HCEC 1CT (cell line): Measurements from ENCODE around the gene LRRC31.

Experiments
- DNase-seq: peaks from one replicate; pipeline ENCODE4 v3.0.0-alpha.2; 2017

The LRRC31 gene

GRCh38 chr3:169869484-169870220 lies at the start of gene LRRC31:
Gene LRRC31 (minus strand): TSS chr3:169869935. CDS start chr3:169869807, 128 bp downstream.
- no peak for DNase-seq

GRCh38 chr3:169914321-169914720 lies 44.6 kb upstream of the LRRC31 start:
- peak; percentile 36 for DNase-seq

- no peak for DNase-seq
Measured at GRCh38 chr3:169913323-169913722, 43.6 kb upstream of the LRRC31 start.

GRCh38 chr3:169911272-169911671 lies 41.5 kb upstream of the LRRC31 start, which contains the start of gene SAMD7:
Gene SAMD7 (plus strand): TSS chr3:169911572. CDS start chr3:169919499, 7,927 bp downstream.
- no peak for DNase-seq

GRCh38 chr3:169907944-169908343 lies 38.2 kb upstream of the LRRC31 start:
- no peak for DNase-seq

- no peak for DNase-seq
Measured at GRCh38 chr3:169907476-169907875, 37.7 kb upstream of the LRRC31 start.

GRCh38 chr3:169905404-169905803 lies 35.7 kb upstream of the LRRC31 start:
- DNase-seq = no peak

GRCh38 chr3:169901453-169901852 lies 31.7 kb upstream of the LRRC31 start:
- DNase-seq = no peak

GRCh38 chr3:169897284-169897683 lies 27.5 kb upstream of the LRRC31 start:
- DNase-seq = no peak

GRCh38 chr3:169895072-169895471 lies 25.3 kb upstream of the LRRC31 start:
- no peak for DNase-seq

GRCh38 chr3:169894110-169894509 lies 24.4 kb upstream of the LRRC31 start:
- no peak for DNase-seq

GRCh38 chr3:169891886-169892285 lies 22.2 kb upstream of the LRRC31 start:
- no peak for DNase-seq

GRCh38 chr3:169886671-169887070 lies 16.9 kb upstream of the LRRC31 start:
- DNase-seq = peak; percentile 26

GRCh38 chr3:169880576-169881250 lies 11.0 kb upstream of the LRRC31 start:
- DNase-seq = no peak

GRCh38 chr3:169879845-169880575 lies 10.3 kb upstream of the LRRC31 start:
- no peak for DNase-seq

GRCh38 chr3:169879013-169879557 lies 9.3 kb upstream of the LRRC31 start:
- DNase-seq = no peak

GRCh38 chr3:169871129-169871886 lies 1.6 kb upstream of the LRRC31 start:
- DNase-seq = no peak

- no peak for DNase-seq
Measured at GRCh38 chr3:169868369-169868768, 1.4 kb downstream of the LRRC31 start.

GRCh38 chr3:169867584-169868210 lies 2.0 kb downstream of the LRRC31 start:
- no peak for DNase-seq

- DNase-seq = no peak
Measured at GRCh38 chr3:169865176-169865767, 4.5 kb downstream of the LRRC31 start.

- no peak for DNase-seq
Measured at GRCh38 chr3:169864270-169864669, 5.5 kb downstream of the LRRC31 start.

GRCh38 chr3:169863458-169863899 lies 6.3 kb downstream of the LRRC31 start:
- peak; percentile 50 for DNase-seq
